ENCODE data around the gene PTP4A2.
A peak's percentile ranks its signal among the peaks of the same experiment; 100 is the strongest.

- TF ChIP-seq CTCF (IDR thresholded peaks at IDR 0.05) (peak in 2 of 5 experiments; percentile 8 to 10), POLR2A (IDR thresholded peaks at IDR 0.05) (peak; percentile 18 to 47)
Observed at GRCh38 chr1:31954607-31955283, 16.6 kb upstream of the PTP4A2 start.

Data from tibial nerve (tissue), 3 donors.